Measurements from ENCODE around the gene CALN1.

DNA sequence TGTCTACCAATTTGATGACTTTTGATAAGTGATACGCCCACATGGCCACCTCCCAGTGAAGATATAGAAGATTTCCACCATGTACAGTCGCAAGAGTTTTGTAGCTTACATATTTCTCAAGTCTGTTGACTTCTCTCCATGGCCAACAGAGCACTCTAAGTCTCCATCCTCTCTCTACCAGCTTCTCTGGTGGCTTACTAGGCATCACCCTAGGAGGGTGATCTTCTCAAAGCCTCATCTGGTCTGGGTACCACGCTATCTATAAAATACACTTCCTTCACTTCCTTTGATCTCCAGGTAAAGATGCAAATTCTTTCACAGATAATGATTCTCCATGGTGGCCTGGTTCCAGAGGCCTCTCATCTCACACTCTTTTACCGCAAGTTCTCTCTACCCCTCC is 49.9 kb downstream of the CALN1 start:
- no peak for TF ChIP-seq EZH2 (IDR thresholded peaks at IDR 0.05; ENCODE audit: low read depth, unreplicated experiment)
- TF ChIP-seq POLR2AphosphoS5 (IDR thresholded peaks at IDR 0.05; ENCODE audit: low read depth) = no peak
- TF ChIP-seq NANOG (IDR thresholded peaks at IDR 0.05; ENCODE audit: borderline replicate concordance) = no peak

All from GM23338 (cell line).